Prostate gland (tissue), 2 donors: ENCODE measurements around the gene LACRT.

ENCODE experiments used
- CTCF ChIP-seq, 4 experiments: fragments of 200-600 bp in 2 of 4; fragments of 450-650 bp in 2 of 4; sonication (generic) in 2 of 4; IDR thresholded peaks; 1 replicate in 3 of 4; 2 replicates in 1 of 4; pipeline ENCODE4 v1.5.1; 2016 to 2019; ENCODE audit warnings: antibody characterized with exemption in 4 of 4, mild to moderate bottlenecking in 2 of 4, moderate library complexity in 2 of 4
- POLR2A ChIP-seq: fragments of 450-650 bp; IDR thresholded peaks from one replicate; pipeline ENCODE4 v1.6.1; 2016; ENCODE audit warnings: antibody characterized with exemption, mild to moderate bottlenecking
- POLR2AphosphoS5 ChIP-seq: sonication (generic); formaldehyde crosslinking; IDR thresholded peaks from one replicate; pipeline ENCODE4 v1.6.1; 2017; ENCODE audit warnings: antibody characterized with exemption

- TF ChIP-seq CTCF (IDR thresholded peaks at IDR 0.05) (no peak), POLR2A (no peak), POLR2AphosphoS5 (no peak)
Observed at GRCh38 chr12:54625598-54625997, 9.1 kb downstream of the LACRT start.
